A549 (cell line): ENCODE measurements around the gene DLG2. TPM values are rescaled to one million over a fixed set of nuclear protein-coding genes. Genes with fewer than 3 reads are reported as not detected.

Experiments
- ATAC-seq, 2 experiments: fragments of 200-7000 bp in 1 of 2; fragments of >200 bp in 1 of 2; cut with Nextera tagmentation in 1 of 2; cut with Tn5 transposase in 1 of 2; 3 replicates each; pipeline versions ENCODE4 v1.8.0 to v1.9.1; 2018 to 2020; ENCODE audit warnings: mild to moderate bottlenecking in 1 of 2, moderate library complexity in 1 of 2
- CTCF ChIA-PET: fragments of 300-600 bp; sonication (Branson Sonifier 250); formaldehyde crosslinking; extraction: SDS; loops from one replicate; lab custom pipeline; 2021; ENCODE audit warnings: antibody characterized with exemption, inconsistent platforms; lab: Yijun Ruan, JAX
- POLR2A ChIA-PET: fragments of 350-600 bp; formaldehyde crosslinking; extraction: SDS; loops from one replicate; lab custom pipeline; 2021; ENCODE audit warnings: antibody characterized with exemption, inconsistent platforms; lab: Yijun Ruan, JAX
- DNase-seq, 2 experiments: peaks; one replicate each; pipeline versions ENCODE4 v3.0.0 to v3.0.0-alpha.2; 2011 to 2016; ENCODE audit warnings: low read depth in 1 of 2, low spot score in 1 of 2
- FAIRE-seq: peaks from 2 replicates; lab custom pipeline; 2011; peaks lifted over from hg19 to GRCh38; lab: Jason Lieb, UNC
- H3K27ac ChIP-seq, 2 experiments: fragments of >200 bp; sonication (Bioruptor Twin); formaldehyde crosslinking; 3 replicates each; pipeline ENCODE4 v1.5.1; 2016 to 2017
- H3K4me1 ChIP-seq: fragments of >200 bp; sonication (Bioruptor Twin); formaldehyde crosslinking; 3 replicates; pipeline ENCODE4 v1.6.1; 2016
- H3K4me2 ChIP-seq: fragments of >200 bp; sonication (Bioruptor Twin); formaldehyde crosslinking; 3 replicates; pipeline ENCODE4 v1.6.1; 2016
- H3K4me3 ChIP-seq: fragments of >200 bp; sonication (Bioruptor Twin); formaldehyde crosslinking; 3 replicates; pipeline ENCODE4 v1.5.1; 2016
- H3K9me3 ChIP-seq: fragments of >200 bp; sonication (Bioruptor Twin); formaldehyde crosslinking; 3 replicates; pipeline ENCODE4 v1.6.1; 2016
- ATOH8 ChIP-seq: fragments of 250-450 bp; sonication (Bioruptor Pico); IDR thresholded peaks from 2 replicates; pipeline ENCODE4 v1.5.0; 2020; ENCODE audit warnings: low read depth, mild to moderate bottlenecking, moderate library complexity
- EHMT2 ChIP-seq: fragments of 200-600 bp; sonication (generic); IDR thresholded peaks from 2 replicates; pipeline ENCODE4 v1.6.1; 2016; ENCODE audit warnings: antibody characterized with exemption, low read depth, mild to moderate bottlenecking, moderate library complexity
- ELK1 ChIP-seq: fragments of 150-350 bp; IDR thresholded peaks from 2 replicates; pipeline ENCODE4 v1.6.1; 2014; ENCODE audit warnings: low read depth, mild to moderate bottlenecking, low read length
- EP300 ChIP-seq, 2 experiments: fragments of >200 bp; sonication (Bioruptor Twin); formaldehyde crosslinking; IDR thresholded peaks; 2 replicates in 1 of 2; 3 replicates in 1 of 2; pipeline ENCODE4 v1.6.1; 2016 to 2017
- FOSL2 ChIP-seq, 2 experiments: fragments of 450-650 bp in 1 of 2; fragments of >200 bp in 1 of 2; sonication (Bioruptor Twin) in 1 of 2; formaldehyde crosslinking; IDR thresholded peaks; 2 replicates each; pipeline versions ENCODE4 v1.5.0 to v1.6.1; 2016 to 2020; ENCODE audit warnings: mild to moderate bottlenecking in 1 of 2, moderate library complexity in 1 of 2
- FOXS1 ChIP-seq: fragments of 250-450 bp; sonication (Bioruptor Pico); IDR thresholded peaks from 2 replicates; pipeline ENCODE4 v1.5.0; 2020; ENCODE audit warnings: mild to moderate bottlenecking, moderate library complexity
- HDAC2 ChIP-seq: fragments of 200-600 bp; sonication (generic); IDR thresholded peaks from 2 replicates; pipeline ENCODE4 v1.6.1; 2016
- HES2 ChIP-seq: fragments of >200 bp; sonication (Bioruptor Twin); formaldehyde crosslinking; IDR thresholded peaks from 2 replicates; pipeline ENCODE4 v1.6.1; 2016
- HEYL ChIP-seq: fragments of 250-450 bp; sonication (Bioruptor Pico); IDR thresholded peaks from 2 replicates; pipeline ENCODE4 v1.8.0; 2021; ENCODE audit warnings: mild to moderate bottlenecking, moderate library complexity
- HOXB13 ChIP-seq: fragments of 250-450 bp; sonication (Bioruptor Pico); IDR thresholded peaks from 2 replicates; pipeline ENCODE4 v1.5.0; 2020; ENCODE audit warnings: low read depth, mild to moderate bottlenecking, moderate library complexity
- HOXB5 ChIP-seq: fragments of 250-450 bp; sonication (Bioruptor Pico); IDR thresholded peaks from 2 replicates; pipeline ENCODE4 v1.5.0; 2020; ENCODE audit warnings: mild to moderate bottlenecking, moderate library complexity
- JUN ChIP-seq, 2 experiments: fragments of >200 bp; sonication (Bioruptor Twin); formaldehyde crosslinking; IDR thresholded peaks; 2 replicates in 1 of 2; 3 replicates in 1 of 2; pipeline ENCODE4 v1.6.1; 2016 to 2017
- JUNB ChIP-seq: fragments of >200 bp; sonication (Bioruptor Twin); formaldehyde crosslinking; IDR thresholded peaks from 2 replicates; pipeline ENCODE4 v1.6.1; 2016
- KDM1A ChIP-seq: fragments of 200-600 bp; sonication (generic); IDR thresholded peaks from 2 replicates; pipeline ENCODE4 v1.6.1; 2016; ENCODE audit warnings: low read depth, mild to moderate bottlenecking
- KDM5A ChIP-seq: fragments of 200-600 bp; sonication (generic); IDR thresholded peaks from 2 replicates; pipeline ENCODE4 v1.6.1; 2016; ENCODE audit warnings: antibody characterized with exemption, mild to moderate bottlenecking
- MAX ChIP-seq: IDR thresholded peaks from 2 replicates; pipeline ENCODE4 v1.6.1; 2012
- NFE2L2 ChIP-seq: fragments of 150-350 bp; conservative IDR thresholded peaks from 2 replicates; pipeline ENCODE4 v1.6.1; 2014; ENCODE audit warnings: low read length
- NPAS2 ChIP-seq: fragments of 250-450 bp; sonication (Bioruptor Pico); IDR thresholded peaks from 2 replicates; pipeline ENCODE4 v1.8.0; 2022; ENCODE audit warnings: mild to moderate bottlenecking, moderate library complexity, borderline replicate concordance
- POLR2A ChIP-seq: IDR thresholded peaks from 2 replicates; pipeline ENCODE4 v1.6.1; 2012; ENCODE audit warnings: mild to moderate bottlenecking, low read length
- RFX5 ChIP-seq: fragments of 450-650 bp; IDR thresholded peaks from 2 replicates; pipeline ENCODE4 v1.7.1; 2014; ENCODE audit warnings: antibody characterized with exemption, mild to moderate bottlenecking, moderate library complexity
- SMC3 ChIP-seq: fragments of >200 bp; sonication (Bioruptor Twin); formaldehyde crosslinking; IDR thresholded peaks from 3 replicates; pipeline ENCODE4 v1.6.1; 2018; ENCODE audit warnings: inconsistent platforms
- SREBF2 ChIP-seq: fragments of 450-650 bp; IDR thresholded peaks from 2 replicates; pipeline ENCODE4 v1.6.1; 2014; ENCODE audit warnings: mild to moderate bottlenecking, moderate library complexity
- TFCP2L1 ChIP-seq: fragments of 250-450 bp; sonication (Bioruptor Pico); IDR thresholded peaks from 2 replicates; pipeline ENCODE4 v1.5.0; 2021; ENCODE audit warnings: mild to moderate bottlenecking
- WGBS: methylation state at CpG from one replicate; pipeline ENCODE4 v1.1.6; 2017; ENCODE audit errors: missing lambda C conversion rate; 5-methylcytosine and 5-hydroxymethylcytosine counted together
- polyA plus RNA-seq, 4 experiments: library from polyadenylated mRNA; depleted of rRNA in 3 of 4; stranded (reverse); fragments of >200 nt; fragmentation: RNase III in 1 of 4; extraction: RNeasy Plus Mini Kit Qiagen cat#74134 plus additional on column Dnase treatment in 1 of 4; gene quantifications; 2 replicates in 3 of 4; 3 replicates in 1 of 4; pipeline ENCODE4 v1.2.3, GENCODE V29; 2011 to 2017
- TF ChIP-seq, protein P1 (sequence below): fragments of 250-450 bp; sonication (Bioruptor Pico); IDR thresholded peaks from 2 replicates; pipeline ENCODE4 v1.5.0; 2021; ENCODE audit warnings: mild to moderate bottlenecking, moderate library complexity, borderline replicate concordance
- TF ChIP-seq, protein P2 (sequence below): fragments of 450-650 bp; IDR thresholded peaks from 2 replicates; pipeline ENCODE4 v1.6.1; 2014; ENCODE audit warnings: antibody characterized with exemption

The DLG2 gene
- polyA plus RNA-seq, 2 of the 4 experiments (the other 2 are of a cell fraction), result 0.26 to 0.79 TPM

GRCh38 chr11:85171648-85172257 lies 455.4 kb downstream of the DLG2 start:
- 66% methylated on average over 5 of the region's 6 CpGs for WGBS
- peak overlapping the region in 1 of 2 experiments; percentile 71; a peak in 2 of 6 replicates for H3K27ac ChIP-seq

DNA sequence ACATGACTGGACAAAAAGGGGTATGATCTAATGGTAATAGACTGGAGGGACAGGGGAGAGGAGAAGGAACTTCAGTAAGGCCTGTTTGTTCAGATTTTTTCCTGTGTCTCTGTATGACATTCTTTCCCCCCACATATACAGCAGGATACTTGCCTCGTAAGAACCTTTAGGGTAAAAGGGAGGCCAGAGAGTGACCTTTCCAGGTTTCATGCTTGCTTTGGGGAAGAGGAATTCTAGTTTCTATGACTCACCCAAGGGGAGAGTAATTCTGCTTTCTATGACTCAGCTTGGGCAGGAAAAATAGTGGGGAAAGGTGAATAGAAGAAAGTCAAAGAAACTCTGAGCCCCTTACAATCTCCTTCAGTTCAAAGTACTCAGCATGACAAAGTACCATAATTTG lies 457.0 kb downstream of the DLG2 start:
- H3K9me3 ChIP-seq, result 0 out of 3 replicates have a peak, but pooled peaks cover 8% of the 10 kb centered on the region
- DNase-seq, result peak; percentile 10 to 67
- 5% methylated on average over 1 of the region's 1 CpG for WGBS
- POLR2A ChIA-PET, result no interaction called here
- CTCF ChIA-PET, result no interaction called here
- peak; percentile 93 to 96 for ATAC-seq
- peak overlapping the region; percentile 53 for H3K4me2 ChIP-seq
- peaks cover 18% of the 10 kb centered on the region for H3K4me1 ChIP-seq
- TF ChIP-seq NFE2L2, result 0 out of 2 replicates have a peak, but pooled peaks have one; percentile 6
- no peak for TF ChIP-seq KDM5A
- peak; percentile 45; the same call in 1 of the 2 replicates for TF ChIP-seq JUNB
- TF ChIP-seq FOSL2 (IDR thresholded peaks at IDR 0.05), result peak; percentile 53; the same call in 1 of the 2 replicates
- TF ChIP-seq FOSL2 (CRISPR knock-in tag; IDR thresholded peaks at IDR 0.05), result peak; percentile 93
- FAIRE-seq, result no peak
- no peak overlapping the region for H3K4me3 ChIP-seq
- H3K27ac ChIP-seq, result peak overlapping the region; percentile 60 to 71; a peak in 5 of 6 replicates

More at GRCh38 chr11:85171648-85172257, 455.4 kb downstream of the DLG2 start:
- CTCF ChIA-PET, result no interaction called here
- no peak for TF ChIP-seq TFCP2L1
- TF ChIP-seq NFE2L2, result no peak
- TF ChIP-seq NPAS2 (CRISPR knock-in tag), result no peak
- TF ChIP-seq SREBF2, result no peak
- TF ChIP-seq, protein P1, sequence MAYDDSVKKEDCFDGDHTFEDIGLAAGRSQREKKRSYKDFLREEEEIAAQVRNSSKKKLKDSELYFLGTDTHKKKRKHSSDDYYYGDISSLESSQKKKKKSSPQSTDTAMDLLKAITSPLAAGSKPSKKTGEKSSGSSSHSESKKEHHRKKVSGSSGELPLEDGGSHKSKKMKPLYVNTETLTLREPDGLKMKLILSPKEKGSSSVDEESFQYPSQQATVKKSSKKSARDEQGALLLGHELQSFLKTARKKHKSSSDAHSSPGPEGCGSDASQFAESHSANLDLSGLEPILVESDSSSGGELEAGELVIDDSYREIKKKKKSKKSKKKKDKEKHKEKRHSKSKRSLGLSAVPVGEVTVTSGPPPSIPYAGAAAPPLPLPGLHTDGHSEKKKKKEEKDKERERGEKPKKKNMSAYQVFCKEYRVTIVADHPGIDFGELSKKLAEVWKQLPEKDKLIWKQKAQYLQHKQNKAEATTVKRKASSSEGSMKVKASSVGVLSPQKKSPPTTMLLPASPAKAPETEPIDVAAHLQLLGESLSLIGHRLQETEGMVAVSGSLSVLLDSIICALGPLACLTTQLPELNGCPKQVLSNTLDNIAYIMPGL (CRISPR knock-in tag), result no peak
- no peak for TF ChIP-seq HOXB5 (CRISPR knock-in tag)
- no peak for TF ChIP-seq RFX5
- TF ChIP-seq ATOH8, result no peak
- TF ChIP-seq, all 56 proteins: peak for 0
- Histone ChIP-seq H3K4me2 (no peak overlapping the region), H3K4me1 (peaks cover 18% of the 10 kb centered on the region), H3K4me3 (no peak overlapping the region), H3K9me3 (0 out of 3 replicates have a peak, but pooled peaks cover 8% of the 10 kb centered on the region)
- no peak for FAIRE-seq
- ATAC-seq, result no peak
- DNase-seq, result no peak
- POLR2A ChIA-PET, result no interaction called here

GRCh38 chr11:85167471-85167870 lies 459.7 kb downstream of the DLG2 start:
- no peak overlapping the region for H3K27ac ChIP-seq
- no peak overlapping the region for H3K4me3 ChIP-seq
- 79% methylated on average over 1 of the region's 1 CpG for WGBS
- H3K4me1 ChIP-seq, result peaks cover 18% of the 10 kb centered on the region
- H3K4me2 ChIP-seq, result no peak overlapping the region
- 0 out of 3 replicates have a peak, but pooled peaks cover 2% of the 10 kb centered on the region for H3K9me3 ChIP-seq
- ATAC-seq (no peak), DNase-seq (no peak), FAIRE-seq (no peak)
- TF ChIP-seq JUNB (no peak), NPAS2 (CRISPR knock-in tag) (no peak), SREBF2 (no peak), POLR2A (no peak), SMC3 (no peak), HEYL (CRISPR knock-in tag) (no peak), MAX (no peak), KDM1A (no peak)
- POLR2A ChIA-PET, result no interaction called here
- CTCF ChIA-PET, result no interaction called here

GRCh38 chr11:85167038-85167437 lies 460.1 kb downstream of the DLG2 start:
- CTCF ChIA-PET, result no interaction called here
- H3K9me3 ChIP-seq, result 0 out of 3 replicates have a peak, but pooled peaks cover 2% of the 10 kb centered on the region
- H3K4me3 ChIP-seq, result no peak overlapping the region
- ATAC-seq, result no peak
- no peak for FAIRE-seq
- DNase-seq, result no peak
- H3K27ac ChIP-seq, result no peak overlapping the region
- no peak overlapping the region for H3K4me2 ChIP-seq
- peaks cover 18% of the 10 kb centered on the region for H3K4me1 ChIP-seq
- WGBS, result 53% methylated on average over 1 of the region's 1 CpG
- POLR2A ChIA-PET, result no interaction called here
- TF ChIP-seq HDAC2, result no peak
- TF ChIP-seq EHMT2, result no peak
- TF ChIP-seq ELK1, result no peak
- TF ChIP-seq FOXS1 (CRISPR knock-in tag), result no peak
- no peak for TF ChIP-seq HOXB13 (CRISPR knock-in tag)
- no peak for TF ChIP-seq JUN (IDR thresholded peaks at IDR 0.05)
- TF ChIP-seq, protein P2, sequence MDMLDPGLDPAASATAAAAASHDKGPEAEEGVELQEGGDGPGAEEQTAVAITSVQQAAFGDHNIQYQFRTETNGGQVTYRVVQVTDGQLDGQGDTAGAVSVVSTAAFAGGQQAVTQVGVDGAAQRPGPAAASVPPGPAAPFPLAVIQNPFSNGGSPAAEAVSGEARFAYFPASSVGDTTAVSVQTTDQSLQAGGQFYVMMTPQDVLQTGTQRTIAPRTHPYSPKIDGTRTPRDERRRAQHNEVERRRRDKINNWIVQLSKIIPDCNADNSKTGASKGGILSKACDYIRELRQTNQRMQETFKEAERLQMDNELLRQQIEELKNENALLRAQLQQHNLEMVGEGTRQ, result no peak
- TF ChIP-seq EP300 (IDR thresholded peaks at IDR 0.05), result no peak
- no peak for TF ChIP-seq HES2
- no peak for TF ChIP-seq POLR2A
